HuH-7.5 (cell line): ENCODE results near the gene FAM149B1.

ENCODE experiments used
- DNase-seq: peaks from one replicate; pipeline ENCODE4 v3.0.0; 2011; ENCODE audit warnings: low spot score

Gene FAM149B1

DNA sequence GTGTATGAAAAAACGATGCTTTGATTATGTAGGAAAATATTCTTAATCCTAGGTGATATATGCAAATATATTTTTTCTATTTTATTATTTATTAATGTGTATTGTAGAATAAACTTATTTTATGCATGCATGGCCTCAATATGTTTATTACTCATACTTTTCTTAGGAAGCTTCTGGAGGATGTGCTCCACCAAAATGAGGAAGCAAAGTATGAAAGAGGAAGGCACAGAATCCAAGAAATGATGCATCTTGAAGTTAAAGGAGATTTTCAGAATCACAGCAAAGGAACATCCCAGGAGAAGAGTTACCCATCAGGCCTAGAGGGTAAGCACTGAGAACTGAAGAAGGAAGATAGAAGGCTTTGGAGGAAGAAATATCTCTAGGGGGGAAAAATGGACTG lies 119.5 kb downstream of the FAM149B1 start:
- no peak for DNase-seq

DNA sequence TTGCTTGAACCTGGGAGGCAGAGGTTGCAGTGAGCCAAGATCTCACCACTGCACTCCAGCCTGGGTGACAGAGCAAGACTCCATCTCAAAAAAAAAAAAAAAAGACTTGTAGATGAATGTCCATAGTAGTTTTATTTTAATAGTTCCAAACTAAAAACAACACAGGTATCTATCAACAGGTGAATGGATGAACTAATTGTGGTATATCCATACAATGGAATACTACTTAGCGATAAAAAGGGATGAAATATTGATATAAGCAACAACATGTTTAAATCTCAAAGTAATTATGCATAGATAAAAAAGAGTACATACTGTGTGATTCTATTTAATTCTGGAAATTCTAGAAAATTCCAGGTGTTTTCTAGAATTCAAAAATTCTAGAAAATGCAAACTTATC lies 122.0 kb downstream of the FAM149B1 start:
- no peak for DNase-seq

DNA sequence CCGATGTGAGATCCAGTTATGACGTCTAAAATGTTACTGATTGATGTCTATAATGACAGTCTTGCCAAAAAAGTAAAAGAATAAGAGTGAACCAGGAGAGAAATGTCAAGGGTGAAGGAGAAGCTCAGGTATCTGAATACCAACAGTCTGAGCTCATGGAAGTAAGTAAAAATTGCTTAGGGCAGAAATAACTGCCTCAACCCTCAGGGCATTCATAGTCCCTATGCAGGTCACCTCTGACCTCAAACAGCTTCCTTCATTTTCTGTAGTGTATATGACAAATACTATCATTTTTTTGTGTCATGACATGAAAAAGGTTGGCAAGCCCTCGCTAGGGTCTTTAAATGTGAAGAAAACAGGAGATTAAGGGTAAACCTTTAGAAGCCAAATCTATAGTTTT lies 125.5 kb downstream of the FAM149B1 start:
- DNase-seq: no peak
